ENCODE data around the gene FHIT.

The FHIT gene

GRCh38 chr3:60453326-60453725 lies 797.9 kb downstream of the FHIT start:
- no peak for TF ChIP-seq GATA2 (IDR thresholded peaks at IDR 0.05; ENCODE audit: low read depth, low read length)
- TF ChIP-seq GATA3 (IDR thresholded peaks at IDR 0.05; ENCODE audit: low read depth, low read length): no peak

GRCh38 chr3:60448696-60449095 lies 802.6 kb downstream of the FHIT start:
- TF ChIP-seq GATA3 (IDR thresholded peaks at IDR 0.05; ENCODE audit: low read depth, low read length): no peak
- no peak for TF ChIP-seq GATA2 (IDR thresholded peaks at IDR 0.05; ENCODE audit: low read depth, low read length)

- no peak for TF ChIP-seq GATA3 (IDR thresholded peaks at IDR 0.05; ENCODE audit: low read depth, low read length)
- TF ChIP-seq GATA2 (IDR thresholded peaks at IDR 0.05; ENCODE audit: low read depth, low read length): no peak
Measured at GRCh38 chr3:60445446-60445845, 805.8 kb downstream of the FHIT start.

GRCh38 chr3:60444898-60445437 lies 806.3 kb downstream of the FHIT start:
- TF ChIP-seq GATA2 (IDR thresholded peaks at IDR 0.05; ENCODE audit: low read depth, low read length): no peak
- TF ChIP-seq GATA3 (IDR thresholded peaks at IDR 0.05; ENCODE audit: low read depth, low read length): no peak

- no peak for TF ChIP-seq GATA3 (IDR thresholded peaks at IDR 0.05; ENCODE audit: low read depth, low read length)
- no peak for TF ChIP-seq GATA2 (IDR thresholded peaks at IDR 0.05; ENCODE audit: low read depth, low read length)
Measured at GRCh38 chr3:60440869-60441268, 810.4 kb downstream of the FHIT start.

- TF ChIP-seq GATA2 (IDR thresholded peaks at IDR 0.05; ENCODE audit: low read depth, low read length) (no peak), GATA3 (IDR thresholded peaks at IDR 0.05; ENCODE audit: low read depth, low read length) (no peak)
Measured at GRCh38 chr3:60435941-60436650, 815.2 kb downstream of the FHIT start.

GRCh38 chr3:60434950-60435349 lies 816.3 kb downstream of the FHIT start:
- no peak for TF ChIP-seq GATA2 (IDR thresholded peaks at IDR 0.05; ENCODE audit: low read depth, low read length)
- no peak for TF ChIP-seq GATA3 (IDR thresholded peaks at IDR 0.05; ENCODE audit: low read depth, low read length)

GRCh38 chr3:60434323-60434722 lies 816.9 kb downstream of the FHIT start:
- no peak for TF ChIP-seq GATA2 (IDR thresholded peaks at IDR 0.05; ENCODE audit: low read depth, low read length)
- TF ChIP-seq GATA3 (IDR thresholded peaks at IDR 0.05; ENCODE audit: low read depth, low read length): no peak

- TF ChIP-seq GATA2 (IDR thresholded peaks at IDR 0.05; ENCODE audit: low read depth, low read length) (no peak), GATA3 (IDR thresholded peaks at IDR 0.05; ENCODE audit: low read depth, low read length) (no peak)
Measured at GRCh38 chr3:60431599-60431958, 819.7 kb downstream of the FHIT start.

- TF ChIP-seq GATA3 (IDR thresholded peaks at IDR 0.05; ENCODE audit: low read depth, low read length): no peak
- no peak for TF ChIP-seq GATA2 (IDR thresholded peaks at IDR 0.05; ENCODE audit: low read depth, low read length)
Measured at GRCh38 chr3:60430205-60430604, 821.0 kb downstream of the FHIT start.

- no peak for TF ChIP-seq GATA3 (IDR thresholded peaks at IDR 0.05; ENCODE audit: low read depth, low read length)
- no peak for TF ChIP-seq GATA2 (IDR thresholded peaks at IDR 0.05; ENCODE audit: low read depth, low read length)
Measured at GRCh38 chr3:60427109-60427508, 824.1 kb downstream of the FHIT start.

GRCh38 chr3:60424942-60425341 lies 826.3 kb downstream of the FHIT start:
- TF ChIP-seq GATA3 (IDR thresholded peaks at IDR 0.05; ENCODE audit: low read depth, low read length): no peak
- no peak for TF ChIP-seq GATA2 (IDR thresholded peaks at IDR 0.05; ENCODE audit: low read depth, low read length)

- no peak for TF ChIP-seq GATA2 (IDR thresholded peaks at IDR 0.05; ENCODE audit: low read depth, low read length)
- no peak for TF ChIP-seq GATA3 (IDR thresholded peaks at IDR 0.05; ENCODE audit: low read depth, low read length)
Measured at GRCh38 chr3:60424034-60424433, 827.2 kb downstream of the FHIT start.

GRCh38 chr3:60423556-60423955 lies 827.7 kb downstream of the FHIT start:
- TF ChIP-seq GATA2 (IDR thresholded peaks at IDR 0.05; ENCODE audit: low read depth, low read length) (no peak), GATA3 (IDR thresholded peaks at IDR 0.05; ENCODE audit: low read depth, low read length) (no peak)

GRCh38 chr3:60421749-60422446 lies 829.4 kb downstream of the FHIT start:
- TF ChIP-seq GATA3 (IDR thresholded peaks at IDR 0.05; ENCODE audit: low read depth, low read length) (no peak), GATA2 (IDR thresholded peaks at IDR 0.05; ENCODE audit: low read depth, low read length) (no peak)

All from SH-SY5Y (cell line).